H1 (cell line): Measurements from ENCODE around the gene SLC52A3. TPM values are rescaled to one million over a fixed set of nuclear protein-coding genes. Genes with fewer than 3 reads are reported as not detected.

Experiments
- CTCF ChIA-PET: fragments of 300-600 bp; sonication (Branson Sonifier 250); formaldehyde crosslinking; loops from one replicate; lab custom pipeline; 2021; ENCODE audit not compliant: partially characterized antibody; lab: Charles Lee
- POLR2A ChIA-PET: fragments of 300-600 bp; sonication (Branson Sonifier 250); formaldehyde crosslinking; loops from one replicate; lab custom pipeline; 2021; ENCODE audit warnings: inconsistent platforms; ENCODE audit not compliant: partially characterized antibody; lab: Charles Lee
- DNase-seq, 2 experiments: peaks; one replicate each; pipeline versions ENCODE4 v3.0.0 to v3.0.0-alpha.2; 2010 to 2022; ENCODE audit warnings: low spot score in 2 of 2, low read depth in 1 of 2, mixed read lengths in 1 of 2
- FAIRE-seq: peaks from 2 replicates; lab custom pipeline; 2011; peaks lifted over from hg19 to GRCh38; lab: Jason Lieb, UNC
- H2AFZ ChIP-seq: 2 replicates; pipeline ENCODE4 v1.8.1; 2012; ENCODE audit warnings: low read length, inconsistent platforms
- H2AK5ac ChIP-seq: 2 replicates; pipeline ENCODE4 v1.6.1; 2013; ENCODE audit warnings: low read depth, low read length
- H2BK120ac ChIP-seq: replicated peaks from 2 replicates; pipeline ENCODE3; 2013; ENCODE audit warnings: low read depth, low read length, inconsistent platforms
- H2BK12ac ChIP-seq: 2 replicates; pipeline ENCODE4 v1.6.1; 2013; ENCODE audit warnings: low read depth, low read length
- H2BK15ac ChIP-seq: 2 replicates; pipeline ENCODE4 v1.6.1; 2013; ENCODE audit warnings: low read length
- H2BK20ac ChIP-seq: 2 replicates; pipeline ENCODE4 v1.6.1; 2013; ENCODE audit warnings: low read length
- H2BK5ac ChIP-seq: 2 replicates; pipeline ENCODE4 v1.6.1; 2013; ENCODE audit warnings: low read depth, low read length
- H3K14ac ChIP-seq: 2 replicates; pipeline ENCODE4 v1.6.1; 2013; ENCODE audit warnings: inconsistent platforms; ENCODE audit not compliant: insufficient read length
- H3K18ac ChIP-seq: 2 replicates; pipeline ENCODE4 v1.6.1; 2013; ENCODE audit warnings: low read length; ENCODE audit errors: extremely low read depth
- H3K23ac ChIP-seq: 2 replicates; pipeline ENCODE4 v1.6.1; 2013; ENCODE audit warnings: inconsistent platforms; ENCODE audit not compliant: insufficient read length
- H3K23me2 ChIP-seq: 2 replicates; pipeline ENCODE4 v1.6.1; 2013; ENCODE audit warnings: low read depth, low read length
- H3K27ac ChIP-seq: 2 replicates; pipeline ENCODE4 v1.6.1; 2011; ENCODE audit warnings: low read depth, low read length, inconsistent platforms
- H3K27me3 ChIP-seq, 4 experiments: replicated peaks in 1 of 4; 1 replicate in 1 of 4; 2 replicates in 3 of 4; pipeline versions ENCODE4 v1.6.1 to v1.8.1; 2011 to 2013; ENCODE audit warnings: low read length in 3 of 4, mild to moderate bottlenecking in 3 of 4, inconsistent platforms in 2 of 4, mixed read lengths in 2 of 4, moderate library complexity in 1 of 4; ENCODE audit not compliant: control insufficient read depth in 3 of 4, insufficient read depth in 3 of 4; ENCODE audit errors: extremely low read depth in 1 of 4
- H3K36me3 ChIP-seq, 4 experiments: 2 replicates each; pipeline versions ENCODE4 v1.6.1 to v1.8.1; 2011 to 2013; ENCODE audit warnings: mild to moderate bottlenecking in 4 of 4, low read length in 3 of 4, moderate library complexity in 2 of 4, control low read depth in 1 of 4, inconsistent platforms in 1 of 4; ENCODE audit not compliant: insufficient read depth in 4 of 4, control insufficient read depth in 2 of 4
- H3K4ac ChIP-seq: replicated peaks from 2 replicates; pipeline ENCODE3; 2013; ENCODE audit warnings: low read length, low read depth, mixed read lengths, inconsistent platforms; ENCODE audit not compliant: insufficient read length
- H3K4me1 ChIP-seq, 4 experiments: replicated peaks in 1 of 4; 1 replicate in 1 of 4; 2 replicates in 3 of 4; pipeline versions ENCODE4 v1.6.1 to v1.8.1; 2011 to 2013; ENCODE audit warnings: low read length in 3 of 4, inconsistent platforms in 2 of 4, mixed read lengths in 1 of 4; ENCODE audit not compliant: insufficient read depth in 4 of 4, control insufficient read depth in 3 of 4
- H3K4me2 ChIP-seq, 2 experiments: 2 replicates each; pipeline versions ENCODE4 v1.6.1 to v1.8.1; 2011 to 2013; ENCODE audit warnings: low read depth in 2 of 2, low read length in 2 of 2, control low read depth in 1 of 2, inconsistent platforms in 1 of 2, mild to moderate bottlenecking in 1 of 2; ENCODE audit not compliant: insufficient read depth in 1 of 2
- H3K4me3 ChIP-seq, 4 experiments: fragments of 200-600, 300-600 bp in 1 of 4; sonication (generic), shearing (Covaris generic), sonication (Bioruptor Twin) in 1 of 4; 2 replicates each; pipeline versions ENCODE4 v1.5.1 to v1.8.1; 2011 to 2016; ENCODE audit warnings: low read length in 4 of 4, low read depth in 3 of 4, control low read depth in 2 of 4, inconsistent platforms in 2 of 4, mild to moderate bottlenecking in 2 of 4, mixed read lengths in 1 of 4, moderate library complexity in 1 of 4; ENCODE audit not compliant: insufficient read depth in 2 of 4; ENCODE audit errors: extremely low read depth in 1 of 4
- H3K56ac ChIP-seq: replicated peaks from 2 replicates; pipeline ENCODE3; 2013; ENCODE audit warnings: low read depth, mild to moderate bottlenecking, mixed read lengths, low read length, inconsistent platforms; ENCODE audit not compliant: insufficient read length
- H3K79me1 ChIP-seq: 2 replicates; pipeline ENCODE4 v1.6.1; 2013; ENCODE audit warnings: low read depth, low read length, control low read depth
- H3K79me2 ChIP-seq, 2 experiments: 2 replicates each; pipeline versions ENCODE4 v1.6.1 to v1.8.1; 2012 to 2013; ENCODE audit warnings: low read length in 2 of 2, mild to moderate bottlenecking in 2 of 2, inconsistent platforms in 1 of 2; ENCODE audit not compliant: insufficient read depth in 2 of 2, control insufficient read depth in 1 of 2
- H3K9ac ChIP-seq, 4 experiments: replicated peaks in 1 of 4; 1 replicate in 1 of 4; 2 replicates in 3 of 4; pipeline versions ENCODE4 v1.6.1 to v1.8.1; 2011 to 2013; ENCODE audit warnings: low read depth in 3 of 4, low read length in 3 of 4, control low read depth in 2 of 4, mild to moderate bottlenecking in 2 of 4, moderate library complexity in 2 of 4, inconsistent platforms in 1 of 4; ENCODE audit errors: extremely low read depth in 1 of 4
- H3K9me3 ChIP-seq, 2 experiments: 2 replicates each; pipeline versions ENCODE4 v1.6.1 to v1.8.1; 2012 to 2013; ENCODE audit warnings: mild to moderate bottlenecking in 2 of 2, moderate library complexity in 2 of 2, control low read depth in 1 of 2, inconsistent platforms in 1 of 2, low read depth in 1 of 2, low read length in 1 of 2, mixed read lengths in 1 of 2; ENCODE audit not compliant: insufficient read depth in 2 of 2
- H4K20me1 ChIP-seq, 2 experiments: replicated peaks in 1 of 2; 2 replicates each; pipeline versions ENCODE3 to v1.8.1; 2011 to 2013; ENCODE audit warnings: inconsistent platforms in 2 of 2, low read length in 2 of 2, mild to moderate bottlenecking in 1 of 2; ENCODE audit not compliant: insufficient read depth in 2 of 2, control insufficient read depth in 1 of 2
- H4K5ac ChIP-seq: 2 replicates; pipeline ENCODE4 v1.6.1; 2013; ENCODE audit warnings: low read length, low read depth, mixed read lengths, inconsistent platforms; ENCODE audit not compliant: insufficient read length
- H4K8ac ChIP-seq: 2 replicates; pipeline ENCODE4 v1.8.0; 2013; ENCODE audit warnings: mild to moderate bottlenecking, moderate library complexity, low read length, inconsistent platforms; ENCODE audit not compliant: insufficient read depth; ENCODE audit errors: extremely low read depth
- H4K91ac ChIP-seq: replicated peaks from 2 replicates; pipeline ENCODE3; 2013; ENCODE audit warnings: low read length, mixed read lengths, inconsistent platforms; ENCODE audit not compliant: insufficient read length
- BRCA1 ChIP-seq: IDR thresholded peaks from 2 replicates; pipeline ENCODE4 v1.6.1; 2012; ENCODE audit warnings: low read depth, low read length, improper control_type of control experiment
- CBX8 ChIP-seq: fragments of 300-800, 300-1000 bp; sonication (generic); IDR thresholded peaks from 2 replicates; pipeline ENCODE4 v1.7.1; 2016; ENCODE audit warnings: low read depth, low read length, borderline replicate concordance
- CTBP2 ChIP-seq: IDR thresholded peaks from 2 replicates; pipeline ENCODE4 v1.7.0; 2011; ENCODE audit warnings: borderline replicate concordance, mild to moderate bottlenecking, moderate library complexity, mixed read lengths, low read length; ENCODE audit not compliant: insufficient read depth, insufficient read length
- HDAC2 ChIP-seq, 2 experiments: fragments of 300-600 bp in 1 of 2; sonication (generic) in 1 of 2; IDR thresholded peaks; 2 replicates each; pipeline ENCODE4 v1.6.1; 2011 to 2012; ENCODE audit warnings: low read depth in 2 of 2, low read length in 2 of 2, mild to moderate bottlenecking in 2 of 2, moderate library complexity in 2 of 2, borderline replicate concordance in 1 of 2, inconsistent platforms in 1 of 2
- HDAC6 ChIP-seq: IDR thresholded peaks from one replicate; pipeline ENCODE4 v1.7.1; 2012; ENCODE audit warnings: low read depth, mild to moderate bottlenecking, inconsistent platforms, low read length, moderate library complexity
- JUN ChIP-seq: IDR thresholded peaks from 2 replicates; pipeline ENCODE4 v1.6.1; 2011; ENCODE audit warnings: low read depth, mild to moderate bottlenecking, improper control_type of control experiment, low read length
- KDM5A ChIP-seq: fragments of 200-600 bp; IDR thresholded peaks from 2 replicates; pipeline ENCODE4 v1.7.1; 2012; ENCODE audit warnings: mild to moderate bottlenecking, low read length, inconsistent platforms, mixed read lengths
- POLR2AphosphoS5 ChIP-seq: IDR thresholded peaks from 2 replicates; pipeline ENCODE4 v1.6.1; 2011; ENCODE audit warnings: low read depth, low read length
- TCF12 ChIP-seq: IDR thresholded peaks from 2 replicates; pipeline ENCODE4 v1.6.1; 2011; ENCODE audit warnings: low read depth, mild to moderate bottlenecking, low read length
- YY1 ChIP-seq: IDR thresholded peaks from 2 replicates; pipeline ENCODE4 v1.6.1; 2011; ENCODE audit warnings: low read depth, mild to moderate bottlenecking, low read length
- WGBS, 2 experiments: shearing (Covaris generic) in 1 of 2; methylation state at CpG; one replicate each; pipeline versions ENCODE4 v1.1.6 to v1.1.7; 2013 to 2015; ENCODE audit warnings: low lambda C conversion rate in 2 of 2, mixed read lengths in 2 of 2, inconsistent platforms in 1 of 2, low coverage in 1 of 2, missing lambda C conversion rate in 1 of 2; ENCODE audit not compliant: insufficient replicate concordance in 2 of 2, insufficient coverage in 1 of 2, insufficient read length in 1 of 2; ENCODE audit errors: extremely low coverage in 1 of 2, missing lambda C conversion rate in 1 of 2; 5-methylcytosine and 5-hydroxymethylcytosine counted together
- polyA plus RNA-seq, 7 experiments: library from polyadenylated mRNA; depleted of rRNA in 3 of 7; stranded (reverse) in 5 of 7; unstranded in 2 of 7; fragments of >200 nt in 5 of 7; fragments of 200-250 nt in 2 of 7; gene quantifications; 1 replicate in 5 of 7; 2 replicates in 1 of 7; 4 replicates in 1 of 7; pipeline versions ENCODE4 v1.2.1 to v1.2.3, GENCODE V29; 2011 to 2013; ENCODE audit warnings: missing spikeins in 2 of 7, mixed read lengths in 2 of 7
- total RNA-seq: library from RNA; stranded (reverse); fragmentation: NEBNext Ultra II Directional; extraction: Animal tissue kit (Norgen Biotek cat#: 25700); gene quantifications from 2 replicates; pipeline ENCODE4 v1.2.1, GENCODE V29; 2021
- TF ChIP-seq, protein P1 (sequence below): IDR thresholded peaks from 2 replicates; pipeline ENCODE4 v1.6.1; 2011; ENCODE audit warnings: low read length, improper control_type of control experiment
- TF ChIP-seq, protein P2 (sequence below): IDR thresholded peaks from 2 replicates; pipeline ENCODE4 v1.6.1; 2011; ENCODE audit warnings: low read depth, mild to moderate bottlenecking, low read length; ENCODE audit not compliant: insufficient read depth

SLC52A3 gene
- total and polyA plus RNA-seq, 2 of the 8 experiments (the other 6 are each of a cell fraction or from before 2014, with no cell fraction given) = 2.3 to 4.2 TPM

DNA sequence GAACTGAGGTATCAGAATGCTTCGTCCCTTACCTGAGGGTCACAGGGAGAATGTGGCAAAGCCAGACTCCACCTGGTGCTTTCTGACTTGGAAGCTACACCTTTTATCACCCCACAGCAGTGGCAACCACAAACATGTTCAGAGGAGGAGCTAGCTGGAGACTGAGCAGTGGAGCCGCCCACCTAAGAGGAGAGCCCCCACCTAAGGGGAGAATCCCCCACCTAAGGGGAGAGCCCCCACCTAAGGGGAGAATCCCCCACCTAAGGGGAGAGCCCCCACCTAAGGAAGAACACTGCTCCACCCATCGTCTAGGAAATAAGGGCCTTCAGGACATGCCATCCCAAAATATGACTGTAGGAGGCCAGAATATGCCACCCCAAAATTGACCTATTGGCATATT lies 4.0 kb downstream of the SLC52A3 start:
- no peak overlapping the region for H4K91ac ChIP-seq
- no peak overlapping the region for H4K5ac ChIP-seq
- no peak overlapping the region for H2BK15ac ChIP-seq
- H3K4me2 ChIP-seq = no peak overlapping the region
- H3K4ac ChIP-seq = no peak overlapping the region
- H3K23ac ChIP-seq = no peak overlapping the region
- H3K18ac ChIP-seq = no peak overlapping the region
- H2BK120ac ChIP-seq = no peak overlapping the region
- WGBS, 2 experiments = 80% methylated on average over 3 of the region's 3 CpGs; no CpG with 5 or more reads in 1 of the 2 experiments
- CTCF ChIA-PET = interaction anchor here (0.6 to 2.0 kb wide), 7 partner anchors 9 to 662 kb away, joined by 3 to 8 read pairs (median 4); no protein-coding TSS in a partner anchor
- FAIRE-seq = no peak
- H3K23me2 ChIP-seq = no peaks in the 10 kb centered on the region
- no peaks in the 10 kb centered on the region for H3K9me3 ChIP-seq
- H3K4me3 ChIP-seq = no peak overlapping the region
- no peaks in the 10 kb centered on the region for H4K20me1 ChIP-seq
- no peak overlapping the region for H2BK20ac ChIP-seq
- DNase-seq = no peak
- no peaks in the 10 kb centered on the region for H3K79me1 ChIP-seq
- no peak overlapping the region for H3K56ac ChIP-seq
- no peak overlapping the region for H3K27ac ChIP-seq
- no peak overlapping the region for H3K14ac ChIP-seq
- H3K9ac ChIP-seq = no peak overlapping the region
- peaks cover 0 to 3% (median under 1%) of the 10 kb centered on the region in 4 experiments; a peak in 3 of 7 replicates for H3K4me1 ChIP-seq
- H3K27me3 ChIP-seq = peaks cover 2 to 9% (median 8%) of the 10 kb centered on the region in 4 experiments; a peak in 6 of 7 replicates
- H4K8ac ChIP-seq = no peak overlapping the region
- POLR2A ChIA-PET = interaction anchor here (0.9 kb wide), 1 partner anchor 384 kb away, joined by 3 read pairs; the partner anchor contains the start of gene TRIB3
- no peak overlapping the region for H2BK5ac ChIP-seq
- H2AK5ac ChIP-seq = no peak overlapping the region
- H3K79me2 ChIP-seq = no peaks in the 10 kb centered on the region
- no peaks in the 10 kb centered on the region for H3K36me3 ChIP-seq
- H2BK12ac ChIP-seq = no peak overlapping the region
- H2AFZ ChIP-seq = no peak overlapping the region
- TF ChIP-seq JUN (no peak), HDAC6 (no peak), CTBP2 (no peak), CBX8 (no peak), TCF12 (no peak), YY1 (no peak), HDAC2 (IDR thresholded peaks at IDR 0.05; ENCODE audit: borderline replicate concordance in 1 of 2, low read depth in 2 of 2, low read length in 2 of 2) (no peak), KDM5A (no peak), BRCA1 (no peak), POLR2AphosphoS5 (no peak)
- TF ChIP-seq, protein P1, sequence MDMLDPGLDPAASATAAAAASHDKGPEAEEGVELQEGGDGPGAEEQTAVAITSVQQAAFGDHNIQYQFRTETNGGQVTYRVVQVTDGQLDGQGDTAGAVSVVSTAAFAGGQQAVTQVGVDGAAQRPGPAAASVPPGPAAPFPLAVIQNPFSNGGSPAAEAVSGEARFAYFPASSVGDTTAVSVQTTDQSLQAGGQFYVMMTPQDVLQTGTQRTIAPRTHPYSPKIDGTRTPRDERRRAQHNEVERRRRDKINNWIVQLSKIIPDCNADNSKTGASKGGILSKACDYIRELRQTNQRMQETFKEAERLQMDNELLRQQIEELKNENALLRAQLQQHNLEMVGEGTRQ = no peak
- TF ChIP-seq, protein P2, sequence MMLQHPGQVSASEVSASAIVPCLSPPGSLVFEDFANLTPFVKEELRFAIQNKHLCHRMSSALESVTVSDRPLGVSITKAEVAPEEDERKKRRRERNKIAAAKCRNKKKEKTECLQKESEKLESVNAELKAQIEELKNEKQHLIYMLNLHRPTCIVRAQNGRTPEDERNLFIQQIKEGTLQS = no peak
